ENCODE measurements around the gene PPP1R27.

The PPP1R27 gene

DNA sequence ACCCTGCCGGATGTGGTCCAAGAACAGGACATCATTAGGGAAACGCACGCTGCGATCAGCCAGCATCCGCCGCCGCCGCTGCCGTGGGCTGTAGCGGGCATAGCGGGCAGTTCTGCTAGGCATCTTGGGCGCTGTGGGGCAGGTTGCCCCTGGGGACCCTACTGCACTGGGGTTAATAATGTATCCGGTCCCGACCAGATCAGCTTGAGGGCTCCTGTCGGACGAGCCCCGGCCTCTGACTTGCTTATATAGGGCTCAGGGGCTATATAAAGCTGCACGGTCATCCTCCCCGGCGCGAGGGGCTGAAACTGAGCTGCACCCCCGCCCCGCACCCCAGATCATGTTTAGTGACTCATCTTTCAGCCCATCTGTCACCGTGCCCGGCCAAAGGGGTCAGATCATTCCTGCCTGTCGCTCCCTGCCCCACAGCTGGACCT lies at the start of gene PPP1R27:
Gene PPP1R27 (minus strand): TSS at position 220 of the 437 bp plus-strand sequence. CDS start 97 bp downstream, at position 123.
- Histone ChIP-seq H3K4me1 (peaks cover 63 to 95% (median 90%) of the 10 kb centered on the region in 10 experiments), H3K9me3 (replicated peaks in 1 of 11) (no peaks in the 10 kb centered on the region), H3K36me3 (no peaks in the 10 kb centered on the region; a peak in 1 of 22 replicates), H3K9ac (peak within 1 kb of the TSS; percentile 86 to 97 (median 90)), H3K4me3 (peak within 1 kb of the TSS; percentile 72 to 96 (median 84)), H4K20me1 (peaks cover 0 to 11% (median 4%) of the 10 kb centered on the region in 11 experiments; a peak in 6 of 22 replicates), H3K4me2 (peak within 1 kb of the TSS; percentile 88 to 98 (median 93)), H3K27me3 (no peaks in the 10 kb centered on the region), H3K27ac (peak within 1 kb of the TSS; percentile 93 to 98 (median 97); a peak in 21 of 22 replicates)
- TF ChIP-seq Cebpa-rat (IDR thresholded peaks at IDR 0.05): no peak

DNA sequence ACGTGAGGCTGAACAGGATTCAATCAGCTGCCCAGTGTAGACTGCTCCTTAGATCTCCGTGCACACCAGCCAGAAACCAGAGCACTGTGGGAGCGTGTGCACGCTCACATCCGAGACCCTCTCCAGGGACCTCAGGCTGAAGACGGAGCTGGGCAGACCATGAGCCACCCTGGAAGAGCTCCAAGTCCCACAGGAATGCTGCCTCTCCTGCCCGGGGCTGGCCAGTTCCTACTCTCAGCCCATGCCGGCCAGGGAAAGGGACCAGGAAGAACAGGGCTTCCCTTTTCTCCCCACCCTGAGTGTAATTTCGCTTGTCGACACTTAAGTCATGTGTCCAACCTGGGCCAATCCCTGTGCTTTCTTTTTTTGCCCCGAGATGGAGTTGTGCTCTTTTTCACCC lies 49.7 kb upstream of the PPP1R27 start:
- no peaks in the 10 kb centered on the region for H3K9me3 ChIP-seq (replicated peaks in 1 of 11)
- no peak overlapping the region for H3K4me2 ChIP-seq
- H3K4me1 ChIP-seq: peaks cover 4 to 37% (median 14%) of the 10 kb centered on the region in 10 experiments; a peak in 18 of 20 replicates
- H3K4me3 ChIP-seq: no peak overlapping the region
- H3K9ac ChIP-seq: no peak overlapping the region
- peaks cover 16 to 89% (median 66%) of the 10 kb centered on the region in 11 experiments; a peak in 21 of 22 replicates for H4K20me1 ChIP-seq
- no peaks in the 10 kb centered on the region for H3K27me3 ChIP-seq
- peaks cover 96 to 100% (median 100%) of the 10 kb centered on the region in 11 experiments for H3K36me3 ChIP-seq
- H3K27ac ChIP-seq: no peak overlapping the region
- no peak for TF ChIP-seq Cebpa-rat (IDR thresholded peaks at IDR 0.05)

DNA sequence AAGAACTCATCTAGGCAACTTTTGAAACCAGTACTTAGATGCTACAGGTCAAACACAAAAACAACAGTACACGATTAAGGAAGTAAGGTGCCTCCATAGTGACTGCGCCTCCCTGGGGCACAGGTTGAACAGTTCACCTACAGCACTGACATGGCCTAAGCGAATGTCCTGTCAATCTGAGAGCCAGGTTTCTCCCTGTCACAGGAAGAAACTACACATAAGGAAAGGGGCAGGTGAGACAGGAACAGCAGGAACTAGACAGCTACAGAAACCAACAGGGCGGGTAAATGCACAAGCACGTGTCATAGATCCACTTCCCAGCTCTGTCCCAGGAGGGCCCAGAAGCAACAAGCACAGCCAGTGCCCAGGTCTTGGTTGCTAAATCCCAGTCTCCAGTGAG lies 44.3 kb upstream of the PPP1R27 start:
- no peaks in the 10 kb centered on the region for H3K9me3 ChIP-seq (replicated peaks in 1 of 11)
- no peaks in the 10 kb centered on the region for H3K27me3 ChIP-seq
- no peak overlapping the region for H3K27ac ChIP-seq
- H3K4me1 ChIP-seq: no peaks in the 10 kb centered on the region
- peaks cover 0 to 42% (median 15%) of the 10 kb centered on the region in 11 experiments; a peak in 15 of 22 replicates for H4K20me1 ChIP-seq
- H3K4me2 ChIP-seq: no peak overlapping the region
- no peak for TF ChIP-seq Cebpa-rat (IDR thresholded peaks at IDR 0.05)
- 0 out of 22 replicates have a peak overlapping the region, but pooled peaks of 1 of the 11 experiments have one; percentile 0 for H3K9ac ChIP-seq
- no peak overlapping the region for H3K4me3 ChIP-seq
- H3K36me3 ChIP-seq: peaks cover 64 to 79% (median 73%) of the 10 kb centered on the region in 11 experiments

GRCh38 chr17:81878294-81878693 lies 43.4 kb upstream of the PPP1R27 start:
- Histone ChIP-seq H3K27me3 (no peaks in the 10 kb centered on the region), H3K9ac (no peak overlapping the region), H3K4me1 (peaks cover under 1 to 8% (median 6%) of the 10 kb centered on the region in 10 experiments; a peak in 14 of 20 replicates), H3K4me3 (no peak overlapping the region), H3K27ac (no peak overlapping the region), H4K20me1 (peaks cover 0 to 34% (median 8%) of the 10 kb centered on the region in 11 experiments; a peak in 9 of 22 replicates), H3K36me3 (peaks cover 56 to 71% (median 65%) of the 10 kb centered on the region in 11 experiments), H3K4me2 (no peak overlapping the region), H3K9me3 (replicated peaks in 1 of 11) (no peaks in the 10 kb centered on the region)
- no peak for TF ChIP-seq Cebpa-rat (IDR thresholded peaks at IDR 0.05)

DNA sequence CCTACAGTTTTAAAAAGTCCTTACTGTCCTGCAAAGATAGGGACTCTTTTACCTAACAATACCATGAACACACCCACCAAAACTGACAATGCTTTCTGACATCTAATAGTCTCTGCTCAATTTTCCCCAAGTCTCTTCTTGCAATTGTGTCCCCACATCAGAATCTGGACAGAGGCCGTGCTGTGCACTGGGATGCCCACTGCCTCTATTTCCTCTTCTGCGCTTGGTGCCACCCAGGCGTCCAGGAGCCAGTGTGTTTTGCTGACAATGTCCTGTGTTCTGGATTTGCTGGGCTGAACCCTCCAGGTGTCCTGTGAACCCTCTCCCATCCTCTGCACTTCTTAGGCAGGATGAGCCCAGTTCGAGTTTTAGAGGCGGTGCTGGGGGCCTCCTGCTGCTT lies 42.7 kb upstream of the PPP1R27 start:
- Histone ChIP-seq H3K36me3 (peaks cover 49 to 64% (median 57%) of the 10 kb centered on the region in 11 experiments), H3K27me3 (no peaks in the 10 kb centered on the region), H3K4me1 (peaks cover 8 to 15% (median 13%) of the 10 kb centered on the region in 10 experiments), H3K9me3 (replicated peaks in 1 of 11) (no peaks in the 10 kb centered on the region), H3K4me3 (no peak overlapping the region), H3K9ac (no peak overlapping the region), H4K20me1 (peaks cover 0 to 27% (median 5%) of the 10 kb centered on the region in 11 experiments; a peak in 8 of 22 replicates), H3K27ac (no peak overlapping the region), H3K4me2 (no peak overlapping the region)
- no peak for TF ChIP-seq Cebpa-rat (IDR thresholded peaks at IDR 0.05)

DNA sequence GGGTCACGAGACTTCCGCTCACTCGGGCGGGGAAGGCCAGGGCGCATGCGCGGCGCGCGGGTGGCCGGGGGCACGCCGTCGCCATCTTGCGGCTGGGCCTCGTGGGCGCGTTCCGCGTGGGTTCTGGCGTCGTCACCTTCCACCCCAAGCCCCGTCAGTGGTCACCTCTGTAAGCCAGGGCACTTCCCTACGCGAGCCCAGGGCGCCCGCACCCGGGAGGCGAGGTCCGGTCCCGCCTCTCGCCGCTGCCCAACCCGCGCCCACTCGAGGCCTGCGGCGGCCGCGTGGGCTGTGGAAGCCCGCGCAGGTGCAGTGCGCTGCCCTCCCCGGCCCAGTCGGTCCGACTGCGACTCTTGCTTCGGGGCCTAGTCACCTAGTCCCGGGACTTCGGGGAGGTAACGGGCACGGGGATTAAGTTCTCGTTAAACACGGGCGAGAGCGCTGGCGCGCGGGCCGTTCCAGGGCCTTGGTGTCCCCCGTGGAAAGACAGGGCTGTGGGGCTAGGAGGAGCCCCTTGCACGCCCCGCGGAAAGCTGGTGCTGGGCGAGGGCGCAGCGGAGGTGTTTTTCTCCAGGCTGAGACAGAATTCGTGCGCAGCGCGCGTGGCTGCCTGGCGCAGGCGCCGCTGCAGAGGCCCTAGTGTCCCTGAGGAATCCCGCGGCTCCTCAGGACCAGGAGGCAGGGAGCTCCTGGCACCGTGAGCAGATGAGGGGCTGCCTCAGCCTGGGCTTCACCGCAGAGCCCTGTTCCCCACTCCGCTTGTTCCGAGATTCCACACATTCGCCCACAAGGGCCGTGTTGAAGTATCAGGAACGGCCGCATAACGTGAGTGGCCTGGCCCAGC lies 36.8 kb upstream of the PPP1R27 start:
- TF ChIP-seq Cebpa-rat (IDR thresholded peaks at IDR 0.05): no peak
- H3K9ac ChIP-seq: peak overlapping the region; percentile 95 to 100 (median 100)
- peak overlapping the region; percentile 91 to 100 (median 96) for H3K4me2 ChIP-seq
- H3K36me3 ChIP-seq: peaks cover 24 to 39% (median 33%) of the 10 kb centered on the region in 11 experiments
- H3K27me3 ChIP-seq: no peaks in the 10 kb centered on the region
- H3K4me3 ChIP-seq: peak overlapping the region; percentile 76 to 99 (median 96)
- peak overlapping the region; percentile 96 to 100 (median 100) for H3K27ac ChIP-seq
- peaks cover 38 to 42% (median 41%) of the 10 kb centered on the region in 11 experiments for H4K20me1 ChIP-seq
- H3K9me3 ChIP-seq (replicated peaks in 1 of 11): no peaks in the 10 kb centered on the region
- peaks cover 41 to 58% (median 53%) of the 10 kb centered on the region in 10 experiments for H3K4me1 ChIP-seq

- H3K27ac ChIP-seq: peak within 1 kb of the TSS; percentile 96 to 100 (median 100)
- no peaks in the 10 kb centered on the region for H3K27me3 ChIP-seq
- no peak for TF ChIP-seq Cebpa-rat (IDR thresholded peaks at IDR 0.05)
- peak within 1 kb of the TSS; percentile 93 to 100 (median 99) for H3K4me2 ChIP-seq
- peak within 1 kb of the TSS; percentile 95 to 100 (median 100) for H3K9ac ChIP-seq
- peak within 1 kb of the TSS; percentile 76 to 99 (median 96) for H3K4me3 ChIP-seq
- H3K4me1 ChIP-seq: peaks cover 47 to 65% (median 59%) of the 10 kb centered on the region in 10 experiments
- peaks cover 24 to 42% (median 37%) of the 10 kb centered on the region in 11 experiments for H3K36me3 ChIP-seq
- no peaks in the 10 kb centered on the region for H3K9me3 ChIP-seq (replicated peaks in 1 of 11)
- peaks cover 44 to 49% (median 48%) of the 10 kb centered on the region in 11 experiments for H4K20me1 ChIP-seq
Measured at GRCh38 chr17:81870981-81871386, 36.1 kb upstream of the PPP1R27 start, which contains the start of gene ARHGDIA. Gene ARHGDIA (minus strand): TSS chr17:81871337. CDS start chr17:81869930, 1,407 bp downstream.

- Histone ChIP-seq H3K4me2 (peak overlapping the region; percentile 89 to 99 (median 97)), H3K27ac (peak overlapping the region; percentile 96 to 100 (median 100)), H3K4me1 (peaks cover 54 to 71% (median 66%) of the 10 kb centered on the region in 10 experiments), H3K36me3 (peaks cover 24 to 48% (median 38%) of the 10 kb centered on the region in 11 experiments), H4K20me1 (peaks cover 51 to 55% (median 54%) of the 10 kb centered on the region in 11 experiments), H3K4me3 (peak overlapping the region; percentile 76 to 99 (median 96)), H3K9ac (peak overlapping the region; percentile 95 to 100 (median 100)), H3K27me3 (no peaks in the 10 kb centered on the region), H3K9me3 (replicated peaks in 1 of 11) (no peaks in the 10 kb centered on the region)
- TF ChIP-seq Cebpa-rat (IDR thresholded peaks at IDR 0.05): no peak
Measured at GRCh38 chr17:81870131-81870980, 35.5 kb upstream of the PPP1R27 start.
